GM21737 (cell line): ENCODE data around the gene WFS1.

ENCODE experiments used
- ATAC-seq: cut with Tn5 transposase; IDR thresholded peaks from one replicate; pipeline ENCODE4 v1.9.1; 2021; ENCODE audit warnings: mild to moderate bottlenecking, moderate library complexity; ENCODE audit not compliant: unreplicated experiment

The WFS1 gene

DNA sequence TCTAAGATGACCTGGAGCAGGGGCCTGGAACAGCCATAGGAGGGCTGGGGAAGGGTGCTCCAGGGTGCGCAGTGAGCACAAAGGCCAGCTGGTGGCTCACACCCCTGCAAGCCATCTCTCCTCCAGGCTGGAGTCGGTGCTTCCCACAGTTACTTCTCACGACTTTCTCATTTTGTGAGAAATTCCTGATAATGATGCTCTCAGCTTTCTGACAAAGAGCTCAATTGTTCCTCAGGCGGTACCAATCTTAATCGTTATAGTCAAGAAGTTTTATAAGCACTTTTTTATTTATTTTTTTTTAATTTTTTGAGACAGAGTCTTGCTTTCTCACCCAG lies 11.7 kb upstream of the WFS1 start:
- ATAC-seq: no peak

DNA sequence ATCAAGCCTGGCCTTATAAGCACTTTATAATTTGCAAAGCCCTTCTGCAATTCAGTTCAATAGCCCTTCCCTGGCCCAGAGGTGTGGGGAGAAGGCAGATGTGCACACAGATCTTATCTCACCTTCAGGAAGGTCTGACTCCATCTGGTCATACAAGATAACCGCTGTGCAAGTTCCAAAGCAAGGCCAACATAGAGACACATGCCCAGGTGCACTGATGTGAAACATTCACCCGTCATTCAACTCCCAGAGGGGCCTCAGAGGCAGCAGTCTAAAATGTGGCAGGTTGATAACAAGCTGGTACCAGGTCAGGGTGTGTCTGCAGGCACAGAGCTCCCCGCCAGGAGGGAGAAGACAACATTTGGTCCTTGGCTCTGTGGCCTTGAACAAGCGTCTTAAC lies 10.9 kb upstream of the WFS1 start:
- no peak for ATAC-seq

DNA sequence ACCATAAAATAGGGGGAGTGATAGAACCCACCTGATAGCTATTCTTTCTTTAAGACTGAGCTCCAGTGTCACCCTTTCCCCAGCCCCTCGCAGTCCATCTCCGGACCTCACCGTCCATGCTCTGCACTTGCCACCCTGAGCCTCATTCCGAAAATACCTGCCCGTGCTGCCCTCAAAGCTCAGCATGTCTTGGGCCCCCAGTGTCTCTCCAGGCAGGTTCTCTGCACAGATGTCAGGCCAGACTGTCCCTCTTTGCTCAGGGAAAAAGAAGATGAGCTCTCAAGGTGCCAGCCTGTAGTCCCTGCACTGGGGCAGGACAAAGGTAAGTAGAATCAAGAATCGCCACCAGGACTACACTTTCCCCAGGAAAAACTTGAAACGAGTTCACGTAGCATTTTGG lies 9.8 kb upstream of the WFS1 start:
- no peak for ATAC-seq

GRCh38 chr4:6262176-6262575 lies 7.5 kb upstream of the WFS1 start:
- ATAC-seq: no peak

DNA sequence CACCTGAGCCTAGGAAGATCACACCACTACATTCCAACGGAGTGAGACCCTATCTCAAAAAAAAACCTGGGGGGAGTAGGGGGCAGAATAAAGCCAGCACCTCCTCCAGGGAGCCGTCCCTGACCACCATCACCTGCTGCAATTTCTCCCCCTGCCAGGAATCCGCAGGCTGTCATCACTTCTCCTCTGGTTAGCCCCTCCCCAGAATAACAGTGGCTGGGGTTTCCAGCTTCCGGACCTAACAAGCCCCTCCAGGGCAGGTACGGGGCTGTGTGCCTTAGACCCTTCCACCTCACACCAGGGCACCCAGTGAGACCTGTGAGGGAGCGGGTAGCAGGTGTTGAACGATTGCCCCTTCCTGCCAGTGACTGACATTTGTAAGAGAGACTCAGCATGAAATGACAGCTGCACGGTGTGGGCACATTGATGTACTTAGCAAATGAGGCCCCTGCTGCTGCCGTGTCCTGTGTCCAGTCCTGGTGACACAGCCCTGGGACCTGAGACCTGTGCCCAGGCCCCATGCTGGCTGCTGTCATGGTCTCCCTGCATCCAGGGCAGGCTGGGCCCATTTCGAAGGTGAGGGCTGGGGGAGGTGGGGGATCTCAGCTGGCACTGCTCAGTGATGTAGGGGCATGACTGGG lies 6.7 kb upstream of the WFS1 start:
- ATAC-seq: no peak

DNA sequence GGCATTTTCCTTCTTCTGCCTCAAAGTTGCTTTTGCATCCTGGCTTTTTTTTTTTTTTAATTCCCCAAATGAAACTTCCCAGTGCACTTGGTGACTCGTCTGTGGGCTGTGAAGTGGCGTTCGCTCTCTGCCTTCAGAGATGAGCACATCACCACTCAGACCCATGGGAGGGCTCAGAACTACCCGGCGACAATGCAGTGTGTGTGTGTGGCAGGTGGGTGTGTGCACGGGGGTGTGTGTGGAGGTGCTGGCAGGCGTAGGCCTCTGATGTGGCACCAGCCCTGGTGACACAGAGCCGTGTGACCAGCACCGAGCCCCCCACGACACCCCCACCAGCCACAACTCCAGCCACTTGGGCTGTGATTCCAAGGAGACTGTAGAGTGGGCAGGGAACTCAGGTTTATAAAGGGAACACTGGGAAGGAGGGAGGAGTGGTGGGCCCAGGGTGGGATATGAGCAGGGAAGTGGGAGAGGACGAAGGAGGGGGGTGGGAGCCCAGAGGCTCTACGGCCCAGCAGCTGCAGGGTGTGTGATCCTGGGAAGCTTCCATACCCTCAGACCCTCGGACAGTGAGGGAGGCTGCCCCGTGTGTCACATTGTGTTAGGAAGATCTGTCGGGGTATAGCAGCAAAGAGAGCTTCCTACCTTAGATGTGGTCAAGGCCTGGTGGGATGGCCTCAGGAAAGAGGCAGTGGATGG lies 6.0 kb upstream of the WFS1 start:
- ATAC-seq: no peak

- ATAC-seq: no peak
These were observed 5.5 kb upstream of the WFS1 start for GRCh38 chr4:6264225-6264540.

- no peak for ATAC-seq
These were observed 4.1 kb upstream of the WFS1 start for GRCh38 chr4:6265546-6265945.

GRCh38 chr4:6267573-6267972 lies 2.1 kb upstream of the WFS1 start:
- ATAC-seq: no peak

- no peak for ATAC-seq
These were observed 717 bp upstream of the WFS1 start for GRCh38 chr4:6268650-6269615.

GRCh38 chr4:6270636-6271121 lies 1.0 kb downstream of the WFS1 start:
- no peak for ATAC-seq

DNA sequence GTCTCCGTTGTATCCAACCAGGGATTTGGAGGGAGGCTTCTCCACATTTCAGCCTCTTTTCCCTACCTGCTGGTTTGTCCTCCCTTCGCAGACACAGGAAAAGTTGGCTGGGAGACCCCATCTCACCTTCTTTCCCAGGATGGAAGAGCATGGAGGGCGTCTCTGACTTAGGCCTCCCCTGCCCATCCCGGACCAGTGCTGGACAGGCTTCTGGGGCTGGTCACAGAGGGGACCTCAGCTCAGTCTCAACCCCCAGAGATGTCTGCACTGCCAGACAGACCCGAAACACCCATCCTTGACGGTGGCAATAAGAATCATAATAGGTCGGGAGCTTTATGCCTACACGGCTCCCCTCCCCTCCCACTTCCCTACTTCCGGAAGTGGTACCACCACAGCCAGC lies 1.6 kb downstream of the WFS1 start:
- ATAC-seq: no peak

DNA sequence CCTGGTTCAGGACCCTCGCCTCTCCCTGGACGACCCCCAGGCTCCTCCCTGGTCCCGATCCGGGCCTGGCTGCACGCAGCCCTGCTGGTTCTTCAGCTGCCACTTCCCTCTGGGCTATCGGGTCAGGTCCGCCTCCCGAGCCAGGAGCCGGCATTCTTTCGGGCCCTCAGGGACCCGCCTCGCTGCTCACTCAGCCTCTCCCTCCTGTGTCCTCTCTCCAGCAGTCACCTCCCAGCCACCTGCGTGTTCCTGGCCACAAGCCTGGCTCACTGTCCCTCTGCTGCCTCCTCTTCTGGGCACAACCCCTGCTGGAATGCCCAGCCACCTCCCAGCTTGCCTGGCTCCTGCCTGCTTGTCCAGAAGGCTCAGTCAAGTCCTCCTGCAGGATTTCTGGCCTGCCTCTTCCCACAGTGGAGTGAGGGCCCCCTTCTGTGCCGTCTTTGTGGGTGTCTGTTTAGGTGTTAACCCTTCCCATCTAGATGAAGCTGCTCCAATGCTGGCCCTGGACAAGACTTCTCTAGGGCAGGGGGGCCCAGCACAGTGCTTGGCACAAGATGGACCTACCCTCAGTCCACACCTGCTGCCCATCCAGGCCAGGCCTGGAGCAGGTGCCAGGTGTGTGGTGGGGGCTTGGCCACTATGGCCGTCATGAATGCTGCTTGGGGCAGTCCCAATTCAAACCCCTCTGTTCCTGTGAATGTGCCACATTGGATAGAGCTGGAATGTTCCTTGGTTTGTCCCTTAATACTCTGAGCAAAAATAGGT lies 2.2 kb downstream of the WFS1 start:
- no peak for ATAC-seq

DNA sequence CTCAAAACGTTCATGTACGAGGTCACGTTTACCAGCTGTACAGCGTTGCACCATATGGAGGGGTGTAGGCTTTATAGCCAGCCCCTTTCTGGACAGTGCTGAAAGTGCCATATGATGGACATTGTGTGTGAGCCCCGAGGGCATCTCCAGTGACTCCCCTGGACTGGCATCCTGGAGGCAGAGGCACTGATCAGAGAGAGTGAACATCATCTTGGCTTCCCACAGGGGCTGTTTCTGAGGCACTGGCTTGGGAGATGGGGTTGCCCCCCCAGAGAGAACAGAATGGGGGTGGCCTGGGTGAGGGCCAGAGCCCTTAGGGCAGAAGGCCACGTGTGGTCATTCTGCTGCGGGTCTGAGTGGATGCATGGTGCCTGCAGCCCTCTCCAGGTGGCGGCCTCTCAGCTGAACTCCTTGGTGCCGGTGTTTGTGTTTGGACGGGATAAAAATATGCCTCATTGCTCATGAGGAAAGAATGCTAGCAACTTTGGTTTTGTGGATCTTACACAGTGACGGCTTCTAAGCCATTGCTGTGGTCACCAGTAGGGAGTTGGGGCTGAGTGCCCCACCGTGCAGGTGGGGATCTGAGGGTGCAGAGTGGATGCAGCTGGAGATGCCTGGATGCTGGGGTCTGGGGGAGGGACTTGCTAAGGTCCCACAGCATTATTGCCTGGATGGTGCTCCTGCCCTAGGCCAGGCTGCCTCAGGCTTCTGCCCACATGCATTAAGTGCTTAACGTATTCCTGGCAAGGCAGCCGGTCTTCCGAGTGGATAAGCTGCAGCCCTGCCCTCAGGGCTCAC lies 3.4 kb downstream of the WFS1 start:
- no peak for ATAC-seq

DNA sequence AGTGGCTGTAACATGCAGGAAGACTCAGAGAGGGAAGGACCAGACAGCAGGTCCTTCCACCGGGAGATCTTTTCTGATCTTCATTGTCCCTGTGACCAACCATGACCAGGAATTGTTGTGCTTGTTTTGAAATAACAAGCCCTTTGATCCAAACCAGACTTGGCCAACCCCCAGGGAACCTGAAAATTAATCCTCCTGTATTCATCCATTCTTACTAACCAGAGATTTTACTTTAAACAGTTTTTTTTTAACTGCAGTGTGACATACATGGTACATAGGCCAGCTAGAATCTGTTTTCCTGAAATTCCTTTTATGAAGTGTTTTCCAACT lies 4.0 kb downstream of the WFS1 start:
- no peak for ATAC-seq

GRCh38 chr4:6275351-6275750 lies 5.7 kb downstream of the WFS1 start:
- ATAC-seq: no peak

GRCh38 chr4:6275898-6276806 lies 6.5 kb downstream of the WFS1 start:
- ATAC-seq: no peak

- no peak for ATAC-seq
These were observed 7.6 kb downstream of the WFS1 start for GRCh38 chr4:6277139-6277802.
